PFSK-1 (cell line): ENCODE results near the gene PRKN.

Source experiments
- FOXP2 ChIP-seq: optimal IDR thresholded peaks from 2 replicates; pipeline ENCODE3; 2011; ENCODE audit warnings: borderline replicate concordance, control low read depth, inconsistent platforms; ENCODE audit not compliant: insufficient read depth; ENCODE audit errors: extremely low read length, extremely low read depth
- POLR2AphosphoS5 ChIP-seq: IDR thresholded peaks from 2 replicates; pipeline ENCODE4 v1.6.1; 2012; ENCODE audit warnings: low read depth, mild to moderate bottlenecking, control low read depth, low read length, moderate library complexity
- SIN3A ChIP-seq: IDR thresholded peaks from 2 replicates; pipeline ENCODE4 v1.6.1; 2012; ENCODE audit warnings: mild to moderate bottlenecking, low read length, moderate library complexity, borderline replicate concordance; ENCODE audit not compliant: insufficient read depth
- TAF1 ChIP-seq: IDR thresholded peaks from 2 replicates; pipeline ENCODE4 v1.6.1; 2012; ENCODE audit warnings: low read length, control low read depth, borderline replicate concordance; ENCODE audit not compliant: insufficient read depth
- TF ChIP-seq, protein P1 (sequence below), 2 experiments: IDR thresholded peaks; 2 replicates each; pipeline versions ENCODE4 v1.6.1 to v1.8.0; 2011 to 2012; ENCODE audit warnings: low read depth in 2 of 2, low read length in 2 of 2, control low read depth in 1 of 2, inconsistent platforms in 1 of 2, mild to moderate bottlenecking in 1 of 2, moderate library complexity in 1 of 2; ENCODE audit not compliant: insufficient read depth in 1 of 2

DNA sequence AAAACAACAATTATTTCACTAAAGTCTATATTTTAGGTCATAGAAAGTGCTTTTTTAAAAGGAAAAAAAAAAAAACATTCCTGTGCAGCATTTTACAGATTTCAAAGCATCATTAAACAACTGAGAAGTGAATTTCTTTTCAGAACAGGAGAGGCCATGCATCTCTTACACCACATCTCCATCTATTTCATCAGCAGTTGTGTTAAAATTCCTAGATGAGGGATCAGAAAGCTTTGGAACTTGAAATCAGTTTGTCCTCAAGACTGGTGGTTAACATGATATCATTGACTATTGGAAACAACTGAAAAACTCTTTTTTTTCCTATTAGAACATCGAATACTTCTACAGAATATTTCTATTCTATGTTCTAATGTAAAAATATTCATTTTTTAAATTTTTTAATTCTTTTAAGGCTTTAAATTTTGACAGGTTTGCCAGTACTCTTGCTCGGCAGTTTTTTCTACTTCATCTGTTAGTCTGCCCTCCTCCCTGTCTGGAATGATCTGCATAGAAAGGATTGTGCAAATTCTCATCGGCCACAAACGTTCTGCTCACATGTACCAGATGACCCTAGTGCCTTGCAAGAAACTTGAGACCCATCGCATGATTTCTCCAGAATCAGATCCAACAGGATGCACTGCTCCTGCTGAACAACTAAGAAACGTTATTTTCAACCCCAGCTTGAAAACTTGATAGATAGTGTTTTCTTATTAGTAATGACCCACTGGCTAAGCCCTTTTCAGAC lies 1042.7 kb downstream of the PRKN start:
- no peak for TF ChIP-seq POLR2AphosphoS5
- no peak for TF ChIP-seq SIN3A
- no peak for TF ChIP-seq TAF1
- TF ChIP-seq, protein P1, sequence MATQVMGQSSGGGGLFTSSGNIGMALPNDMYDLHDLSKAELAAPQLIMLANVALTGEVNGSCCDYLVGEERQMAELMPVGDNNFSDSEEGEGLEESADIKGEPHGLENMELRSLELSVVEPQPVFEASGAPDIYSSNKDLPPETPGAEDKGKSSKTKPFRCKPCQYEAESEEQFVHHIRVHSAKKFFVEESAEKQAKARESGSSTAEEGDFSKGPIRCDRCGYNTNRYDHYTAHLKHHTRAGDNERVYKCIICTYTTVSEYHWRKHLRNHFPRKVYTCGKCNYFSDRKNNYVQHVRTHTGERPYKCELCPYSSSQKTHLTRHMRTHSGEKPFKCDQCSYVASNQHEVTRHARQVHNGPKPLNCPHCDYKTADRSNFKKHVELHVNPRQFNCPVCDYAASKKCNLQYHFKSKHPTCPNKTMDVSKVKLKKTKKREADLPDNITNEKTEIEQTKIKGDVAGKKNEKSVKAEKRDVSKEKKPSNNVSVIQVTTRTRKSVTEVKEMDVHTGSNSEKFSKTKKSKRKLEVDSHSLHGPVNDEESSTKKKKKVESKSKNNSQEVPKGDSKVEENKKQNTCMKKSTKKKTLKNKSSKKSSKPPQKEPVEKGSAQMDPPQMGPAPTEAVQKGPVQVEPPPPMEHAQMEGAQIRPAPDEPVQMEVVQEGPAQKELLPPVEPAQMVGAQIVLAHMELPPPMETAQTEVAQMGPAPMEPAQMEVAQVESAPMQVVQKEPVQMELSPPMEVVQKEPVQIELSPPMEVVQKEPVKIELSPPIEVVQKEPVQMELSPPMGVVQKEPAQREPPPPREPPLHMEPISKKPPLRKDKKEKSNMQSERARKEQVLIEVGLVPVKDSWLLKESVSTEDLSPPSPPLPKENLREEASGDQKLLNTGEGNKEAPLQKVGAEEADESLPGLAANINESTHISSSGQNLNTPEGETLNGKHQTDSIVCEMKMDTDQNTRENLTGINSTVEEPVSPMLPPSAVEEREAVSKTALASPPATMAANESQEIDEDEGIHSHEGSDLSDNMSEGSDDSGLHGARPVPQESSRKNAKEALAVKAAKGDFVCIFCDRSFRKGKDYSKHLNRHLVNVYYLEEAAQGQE (IDR thresholded peaks at IDR 0.05; ENCODE audit: insufficient read depth in 1 of 2, low read depth in 2 of 2, low read length in 2 of 2) = no peak
- no peak for TF ChIP-seq FOXP2
